ENCODE data around the gene SMYD3. TPM values are rescaled to one million over a fixed set of nuclear protein-coding genes. Genes with fewer than 3 reads are reported as not detected.

The SMYD3 gene
- total and polyA plus RNA-seq, 2 of the 13 experiments (the other 11 are each of a cell fraction or from before 2014, with no cell fraction given): 27.7 to 35.8 TPM

DNA sequence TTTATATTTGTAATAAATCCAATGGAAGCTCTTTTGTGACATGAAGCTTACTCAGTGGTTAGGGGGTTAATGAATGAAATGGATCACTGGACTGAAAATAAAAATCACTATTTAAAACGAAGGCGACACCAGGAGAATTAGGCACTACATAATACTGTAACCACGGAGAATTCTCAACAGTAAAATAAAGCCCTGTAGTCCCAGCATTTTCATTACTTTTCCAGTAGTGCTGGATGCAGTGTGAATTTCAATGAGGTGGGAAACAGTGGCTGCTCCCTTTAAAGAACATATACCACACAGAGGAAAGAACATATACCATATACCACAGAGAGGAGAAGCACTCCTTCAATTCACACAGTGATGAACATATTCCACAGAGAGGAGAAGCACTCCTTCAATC is 275.0 kb downstream of the SMYD3 start (continued):
- TF ChIP-seq, protein P1, sequence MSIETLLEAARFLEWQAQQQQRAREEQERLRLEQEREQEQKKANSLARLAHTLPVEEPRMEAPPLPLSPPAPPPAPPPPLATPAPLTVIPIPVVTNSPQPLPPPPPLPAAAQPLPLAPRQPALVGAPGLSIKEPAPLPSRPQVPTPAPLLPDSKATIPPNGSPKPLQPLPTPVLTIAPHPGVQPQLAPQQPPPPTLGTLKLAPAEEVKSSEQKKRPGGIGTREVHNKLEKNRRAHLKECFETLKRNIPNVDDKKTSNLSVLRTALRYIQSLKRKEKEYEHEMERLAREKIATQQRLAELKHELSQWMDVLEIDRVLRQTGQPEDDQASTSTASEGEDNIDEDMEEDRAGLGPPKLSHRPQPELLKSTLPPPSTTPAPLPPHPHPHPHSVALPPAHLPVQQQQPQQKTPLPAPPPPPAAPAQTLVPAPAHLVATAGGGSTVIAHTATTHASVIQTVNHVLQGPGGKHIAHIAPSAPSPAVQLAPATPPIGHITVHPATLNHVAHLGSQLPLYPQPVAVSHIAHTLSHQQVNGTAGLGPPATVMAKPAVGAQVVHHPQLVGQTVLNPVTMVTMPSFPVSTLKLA (IDR thresholded peaks at IDR 0.05): no peak

DNA sequence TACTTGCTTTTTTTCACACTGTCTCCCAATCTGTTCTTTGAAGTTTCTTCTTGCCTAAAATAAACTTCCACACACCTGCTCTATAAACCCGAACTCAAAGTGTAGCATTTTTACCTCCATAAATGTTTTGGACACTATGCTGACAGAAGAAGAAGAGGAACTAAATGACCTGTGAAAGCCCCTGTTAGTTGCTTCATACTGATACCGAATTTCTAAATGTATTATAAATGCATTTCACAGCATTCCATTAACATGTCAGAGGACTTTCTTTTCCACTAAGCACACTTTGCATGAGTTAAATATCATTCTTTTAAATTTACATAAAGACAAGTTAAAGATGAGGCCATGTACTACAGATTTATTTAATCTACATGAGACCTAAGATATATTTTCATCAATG is 281.0 kb downstream of the SMYD3 start:
- in situ Hi-C loops (cut with HindIII; ENCODE audit: extremely low pct_ligation_motif_present, low pct_unique_long_range_greater_than_20kb): no loop called here

More for the DNA sequence above, 281.0 kb downstream of the SMYD3 start:
- 69% methylated on average over 2 of the region's 2 CpGs for WGBS (ENCODE audit: low lambda C conversion rate)
- DNase-seq (ENCODE audit: low spot score) (no peak), ATAC-seq (no peak), FAIRE-seq (no peak)
- intact Hi-C loops (cut with micrococcal nuclease; ENCODE audit: unreplicated experiment): no loop called here
- TF ChIP-seq ATM (IDR thresholded peaks at IDR 0.05; ENCODE audit: borderline replicate concordance) (no peak), KDM4B (CRISPR knock-in tag; IDR thresholded peaks at IDR 0.05) (no peak), ESRRA (CRISPR knock-in tag; IDR thresholded peaks at IDR 0.05; ENCODE audit: low read depth) (no peak), ZBTB7A (CRISPR knock-in tag; IDR thresholded peaks at IDR 0.05) (no peak), NR3C1 (CRISPR knock-in tag; IDR thresholded peaks at IDR 0.05) (no peak), ZNF839 (CRISPR knock-in tag; IDR thresholded peaks at IDR 0.05; ENCODE audit: borderline replicate concordance) (no peak), ZNF878 (CRISPR knock-in tag; IDR thresholded peaks at IDR 0.05) (no peak), RBM39 (IDR thresholded peaks at IDR 0.05; ENCODE audit: low read depth, low read length, poor library complexity, severe bottlenecking) (no peak)
- TF ChIP-seq, protein P2, sequence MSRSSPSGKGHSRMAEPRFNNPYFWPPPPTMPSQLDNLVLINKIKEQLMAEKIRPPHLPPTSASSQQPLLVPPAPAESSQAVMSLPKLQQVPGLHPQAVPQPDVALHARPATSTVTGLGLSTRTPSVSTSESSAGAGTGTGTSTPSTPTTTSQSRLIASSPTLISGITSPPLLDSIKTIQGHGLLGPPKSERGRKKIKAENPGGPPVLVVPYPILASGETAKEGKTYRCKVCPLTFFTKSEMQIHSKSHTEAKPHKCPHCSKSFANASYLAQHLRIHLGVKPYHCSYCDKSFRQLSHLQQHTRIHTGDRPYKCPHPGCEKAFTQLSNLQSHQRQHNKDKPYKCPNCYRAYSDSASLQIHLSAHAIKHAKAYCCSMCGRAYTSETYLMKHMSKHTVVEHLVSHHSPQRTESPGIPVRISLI (CRISPR knock-in tag; IDR thresholded peaks at IDR 0.05; ENCODE audit: borderline replicate concordance): no peak
- no peak overlapping the region for H3K4me2 ChIP-seq (ENCODE audit: low read depth, low read length)
- BruUV-seq (replicated peaks): no TSS peak
- H3K27me3 ChIP-seq (ENCODE audit: control insufficient read depth in 1 of 2, insufficient read depth in 2 of 2, low read length in 2 of 2): no peaks in the 10 kb centered on the region
- H3K9me3 ChIP-seq (ENCODE audit: low read length): no peaks in the 10 kb centered on the region
- H2AFZ ChIP-seq (ENCODE audit: low read length): no peak overlapping the region
- H3K27ac ChIP-seq (ENCODE audit: extremely low read length, insufficient read depth, low read length): no peak overlapping the region
- ChIA-PET POLR2A (no interaction called here), CTCF (ENCODE audit: low intra/inter-chr PET ratio, low total read pairs) (no interaction called here)
- H3K4me1 ChIP-seq (ENCODE audit: insufficient read depth, low read length): no peaks in the 10 kb centered on the region
- no peaks in the 10 kb centered on the region for H3K36me3 ChIP-seq (replicated peaks in 1 of 2; ENCODE audit: control insufficient read depth in 1 of 2, insufficient read depth in 2 of 2, low read length in 2 of 2)
- no peak overlapping the region for H3K9ac ChIP-seq (ENCODE audit: insufficient read depth, low read depth, low read length)
- no peak overlapping the region for H3K4me3 ChIP-seq (replicated peaks in 1 of 3; ENCODE audit: insufficient read depth in 1 of 3, low read depth in 2 of 3, low read length in 3 of 3)
- no peaks in the 10 kb centered on the region for H3K79me2 ChIP-seq (ENCODE audit: insufficient read depth, low read length)
- no peaks in the 10 kb centered on the region; the same call in 1 of the 2 replicates for H4K20me1 ChIP-seq (ENCODE audit: insufficient read depth, low read length)
